DMS153 treated with DMSO at 0.1 percent for 48 hours (cell line): ENCODE results near the gene CDCA5.

ENCODE experiments used
- DNase-seq: peaks from one replicate; lab custom pipeline; 2025; ENCODE audit not compliant: unreplicated experiment; lab: John Stamatoyannopoulos, UW

Gene CDCA5

GRCh38 chr11:65107751-65108468 lies 24.1 kb upstream of the CDCA5 start:
- no peak for DNase-seq

GRCh38 chr11:65107078-65107477 lies 23.2 kb upstream of the CDCA5 start:
- DNase-seq, result no peak

GRCh38 chr11:65104628-65105027 lies 20.8 kb upstream of the CDCA5 start:
- DNase-seq, result no peak

- no peak for DNase-seq
Measured at GRCh38 chr11:65103476-65103875, 19.6 kb upstream of the CDCA5 start.

- DNase-seq, result no peak
Measured at GRCh38 chr11:65102142-65103095, 18.6 kb upstream of the CDCA5 start.

GRCh38 chr11:65100674-65101350 lies 17.0 kb upstream of the CDCA5 start:
- DNase-seq, result no peak

GRCh38 chr11:65096926-65097325 lies 13.1 kb upstream of the CDCA5 start:
- DNase-seq, result no peak

- DNase-seq, result peak; percentile 76
Measured at GRCh38 chr11:65095974-65096806, 12.3 kb upstream of the CDCA5 start, which contains the start of gene VPS51. VPS51 (plus strand) TSS chr11:65096214; CDS start chr11:65096251, 37 bp downstream.

- no peak for DNase-seq
Measured at GRCh38 chr11:65095427-65095826, 11.6 kb upstream of the CDCA5 start.

GRCh38 chr11:65090628-65091027 lies 6.8 kb upstream of the CDCA5 start:
- no peak for DNase-seq

GRCh38 chr11:65089621-65090020 lies 5.8 kb upstream of the CDCA5 start:
- no peak for DNase-seq

GRCh38 chr11:65087827-65088226 lies 4.0 kb upstream of the CDCA5 start:
- DNase-seq, result no peak

- no peak for DNase-seq
Measured at GRCh38 chr11:65087216-65087615, 3.4 kb upstream of the CDCA5 start.

- DNase-seq, result no peak
Measured at GRCh38 chr11:65086809-65087208, 3.0 kb upstream of the CDCA5 start.

GRCh38 chr11:65085446-65085845 lies 1.6 kb upstream of the CDCA5 start:
- DNase-seq, result no peak

- no peak for DNase-seq
Measured at GRCh38 chr11:65084598-65085375, 947 bp upstream of the CDCA5 start.

GRCh38 chr11:65083134-65083833 lies 556 bp downstream of the CDCA5 start:
- no peak for DNase-seq

- DNase-seq, result no peak
Measured at GRCh38 chr11:65078786-65079342, 5.0 kb downstream of the CDCA5 start.

- DNase-seq, result peak; percentile 6
Measured at GRCh38 chr11:65078151-65078550, 5.7 kb downstream of the CDCA5 start.
